NCI-H146 treated with DMSO at 0.1 percent for 48 hours (cell line): ENCODE data around the gene PRR5L.

ENCODE experiments used
- DNase-seq: peaks from one replicate; lab custom pipeline; 2025; ENCODE audit not compliant: unreplicated experiment; lab: John Stamatoyannopoulos, UW

PRR5L gene

DNA sequence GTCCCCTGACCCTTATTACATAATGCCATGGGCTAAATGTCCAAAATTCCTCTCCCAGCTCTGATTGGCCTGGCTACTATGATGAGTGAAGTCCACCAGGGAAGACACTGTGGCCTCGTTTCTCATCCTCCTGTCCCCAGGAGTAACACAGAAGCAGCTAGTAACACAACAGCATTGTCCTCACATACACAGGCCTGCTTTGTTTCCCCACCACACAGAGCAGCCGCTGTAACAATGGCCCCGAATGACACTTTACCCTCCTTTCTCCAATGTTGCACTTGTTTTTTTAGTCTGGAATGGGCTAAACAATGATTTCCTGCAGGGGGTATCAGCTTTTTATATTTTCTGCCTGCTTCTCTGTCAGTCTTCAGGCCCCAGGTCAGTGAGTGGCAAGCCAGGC is at the start of gene PRR5L:
Gene PRR5L, plus strand, starts transcription at position 363 of the 400 bp plus-strand sequence. CDS start 104,834 bp downstream, outside the sequence.
- no peak for DNase-seq

DNA sequence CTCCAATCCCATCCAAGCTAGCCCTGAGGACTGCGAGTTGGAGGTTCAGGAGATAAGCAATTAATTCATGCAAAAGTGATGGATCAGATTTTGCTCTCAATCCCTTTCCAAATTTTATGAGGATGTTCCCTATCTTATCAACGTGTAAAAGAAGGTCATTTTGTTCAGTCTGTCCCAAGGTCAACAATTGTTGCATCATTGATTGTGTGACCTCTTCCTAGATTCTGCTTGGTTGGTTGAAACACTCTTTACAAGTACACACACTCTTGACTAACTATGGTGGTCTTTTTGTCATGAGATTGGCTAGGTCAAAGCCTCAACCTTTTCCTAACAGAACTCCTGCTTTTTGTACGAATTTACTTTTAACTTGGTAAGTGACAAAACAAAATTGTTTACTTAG is 48.6 kb upstream of the PRR5L start:
- DNase-seq, result no peak

DNA sequence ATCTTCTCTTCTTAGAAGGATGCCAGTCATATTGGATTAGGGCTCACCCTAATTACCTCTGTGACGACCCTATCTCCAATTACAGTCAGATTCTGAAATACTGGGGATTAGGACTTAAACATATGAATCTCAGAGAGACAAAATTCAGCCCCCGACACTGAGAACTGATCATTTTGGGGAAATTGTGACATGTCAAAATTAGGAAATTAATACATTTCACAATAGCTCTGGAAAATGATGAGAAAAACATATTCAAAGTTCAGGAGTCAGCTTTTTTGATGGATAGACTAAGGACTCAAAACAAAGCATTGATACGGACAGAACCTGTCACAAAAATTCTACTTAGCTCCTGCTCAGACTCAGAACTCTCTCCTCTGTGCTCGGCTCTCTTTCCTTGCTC is 47.7 kb upstream of the PRR5L start:
- no peak for DNase-seq

DNA sequence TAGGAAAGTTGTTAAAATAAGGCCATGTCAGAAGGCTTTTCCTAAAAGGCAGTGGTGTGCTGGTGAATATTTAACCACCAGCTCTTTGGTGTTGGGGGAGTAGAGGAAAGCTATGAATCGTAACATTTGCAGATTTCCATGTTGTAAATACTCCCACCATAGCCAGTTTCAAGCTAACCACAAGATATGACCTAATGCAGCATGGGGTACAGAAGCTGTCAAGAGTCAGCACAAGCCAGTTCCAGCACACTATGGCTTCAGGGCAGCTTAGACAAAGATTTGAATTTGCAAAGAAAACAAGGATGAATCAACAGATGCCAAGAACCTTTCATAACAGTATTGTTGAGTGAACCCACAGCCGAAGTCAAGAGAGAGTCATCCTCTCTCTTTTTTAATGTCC is 46.8 kb upstream of the PRR5L start:
- no peak for DNase-seq

- DNase-seq, result no peak
Measured at GRCh38 chr11:36251823-36252222, 44.3 kb upstream of the PRR5L start.

GRCh38 chr11:36253238-36253637 is 42.9 kb upstream of the PRR5L start:
- DNase-seq, result no peak

DNA sequence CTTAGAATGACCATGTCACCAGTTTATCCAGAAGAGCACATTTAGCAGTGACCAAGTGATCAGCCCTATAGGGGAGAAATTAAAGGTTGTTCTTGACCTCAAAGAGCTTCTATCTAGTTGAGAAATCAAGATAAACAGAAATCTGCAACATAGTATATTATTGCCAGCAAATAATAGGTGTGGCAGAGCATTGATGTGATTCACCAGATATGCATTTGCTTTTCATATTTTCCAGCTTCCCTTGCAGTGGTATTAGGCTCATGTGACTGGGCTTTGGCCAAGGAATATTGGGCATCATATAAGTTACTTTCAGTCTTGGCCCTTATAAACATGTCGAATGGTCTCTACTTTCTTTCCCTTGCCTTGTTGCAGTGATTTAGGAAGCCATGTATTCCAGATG is 41.4 kb upstream of the PRR5L start:
- no peak for DNase-seq

DNA sequence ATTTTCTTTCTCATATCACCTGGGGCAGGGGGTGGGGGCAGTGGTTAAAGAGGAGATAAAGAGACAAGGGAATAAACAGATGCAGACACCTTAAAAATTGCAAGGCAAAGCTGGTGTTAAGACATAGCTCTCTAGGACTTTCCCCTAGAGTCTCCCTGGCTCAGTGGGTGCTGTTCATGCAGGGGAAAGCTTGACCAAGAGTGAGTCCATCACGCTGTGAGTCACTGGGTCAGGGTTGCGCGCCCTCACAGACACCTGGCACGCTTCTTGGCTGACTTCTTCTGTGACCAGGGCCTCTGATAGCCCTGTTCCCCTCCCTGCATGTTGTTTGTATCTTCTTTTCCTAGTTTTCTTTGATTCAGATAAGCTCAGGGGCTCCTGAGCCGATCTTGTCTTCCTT is 38.7 kb upstream of the PRR5L start:
- DNase-seq, result no peak

- DNase-seq, result peak; percentile 30
Measured at GRCh38 chr11:36258730-36259360, 37.2 kb upstream of the PRR5L start.

DNA sequence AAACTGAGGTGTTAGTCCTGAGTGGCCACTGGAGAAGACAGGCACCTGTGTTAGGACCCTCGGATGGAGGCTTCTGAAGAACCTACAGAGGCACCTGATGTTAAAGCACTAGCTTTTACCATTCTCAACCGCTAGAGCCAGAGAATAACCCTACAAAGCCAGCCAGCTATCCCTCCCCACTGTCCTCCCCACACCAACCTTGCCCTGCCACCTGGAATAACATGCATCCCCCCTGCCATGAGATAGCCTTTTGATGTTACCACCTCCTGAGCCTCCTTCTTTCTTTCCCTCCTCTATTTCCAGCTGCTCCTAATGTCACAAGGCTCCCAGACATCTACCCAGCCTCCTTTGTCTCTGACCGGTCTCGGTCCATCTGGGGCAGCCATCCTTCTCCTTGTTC is 35.0 kb upstream of the PRR5L start:
- peak; percentile 33 for DNase-seq

DNA sequence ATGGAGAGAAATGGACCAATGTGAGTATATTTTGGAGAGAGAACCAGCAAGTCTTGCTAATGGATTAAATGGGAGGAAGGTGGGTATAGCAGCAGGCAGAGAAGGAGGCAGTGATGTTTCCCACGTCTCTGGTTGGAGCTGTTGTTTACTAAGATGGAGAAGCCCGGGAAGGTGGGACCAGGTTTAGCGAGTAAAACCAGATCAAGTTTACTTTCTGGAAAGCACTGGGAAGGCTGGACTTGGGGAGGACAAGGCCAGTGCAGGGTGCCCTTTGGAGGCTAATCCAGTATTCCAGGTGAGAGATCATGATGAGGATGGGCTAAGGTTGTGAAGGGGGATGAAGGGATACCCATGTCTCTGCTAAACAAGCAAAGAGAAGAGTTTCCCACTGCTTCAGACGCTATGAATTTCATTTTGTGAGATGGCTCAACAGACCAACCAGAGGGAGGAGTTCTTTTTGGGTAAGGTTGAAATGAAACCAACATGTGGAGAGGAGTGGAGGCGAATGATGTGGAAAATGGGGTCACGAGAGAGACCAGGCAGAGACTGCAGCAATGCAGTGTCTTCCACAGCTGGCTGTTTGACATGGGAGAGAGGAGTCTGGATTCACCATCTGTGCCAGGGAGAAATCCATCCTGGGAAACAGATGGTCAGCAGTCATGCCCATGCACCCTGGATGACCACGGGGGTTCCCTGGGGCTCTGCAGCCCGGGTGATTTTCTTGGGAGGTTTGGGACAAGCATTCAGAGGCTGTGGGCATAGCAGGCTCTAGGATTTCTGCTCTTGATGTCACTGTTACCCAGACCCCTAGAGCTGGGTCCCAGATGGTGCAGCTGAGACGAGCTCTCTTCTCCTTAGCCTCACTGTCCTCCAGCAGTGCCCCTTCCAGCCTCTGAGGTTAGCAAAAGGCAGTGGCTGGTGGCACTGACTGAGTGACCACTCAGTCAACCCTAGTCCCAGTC is 31.8 kb upstream of the PRR5L start:
- no peak for DNase-seq

DNA sequence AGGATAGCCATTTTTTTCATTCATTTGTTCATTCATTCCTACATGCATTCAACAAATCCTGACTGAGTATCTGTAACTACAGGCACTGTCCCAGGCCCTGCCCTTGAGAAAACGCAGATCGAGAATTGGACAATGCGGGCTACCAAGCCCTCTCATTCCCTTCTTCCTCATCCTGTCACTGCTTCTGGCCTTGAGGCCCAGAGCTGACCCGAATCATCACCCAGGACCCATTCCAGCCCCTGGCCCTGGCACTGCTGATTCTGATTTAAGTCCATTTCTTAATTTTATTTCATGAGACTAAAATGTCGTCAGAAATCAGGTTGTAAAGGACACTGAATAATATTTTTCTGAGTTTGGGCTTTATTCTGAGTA is 31.1 kb upstream of the PRR5L start:
- no peak for DNase-seq

GRCh38 chr11:36265793-36266628 is 30.1 kb upstream of the PRR5L start:
- DNase-seq, result peak; percentile 40

DNA sequence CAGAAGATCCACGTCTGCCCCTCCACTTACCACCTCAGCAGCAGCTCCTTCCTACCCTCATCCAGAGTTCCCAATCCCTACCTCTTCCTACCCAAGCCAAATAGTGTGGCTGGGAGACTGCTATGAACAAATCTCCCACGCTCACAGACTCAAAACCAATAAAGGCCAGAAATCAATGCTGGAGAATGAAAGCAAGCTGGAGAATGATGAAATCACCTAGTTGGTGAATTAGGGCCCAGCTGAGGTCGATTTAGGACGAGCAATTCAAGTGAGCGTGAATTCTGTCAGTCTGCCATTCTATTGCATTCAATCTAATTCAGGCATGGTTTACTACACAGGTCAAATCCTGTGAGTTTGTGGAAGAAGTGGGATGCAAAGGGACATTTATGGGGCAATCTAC is 29.3 kb upstream of the PRR5L start:
- DNase-seq, result no peak

- DNase-seq, result no peak
Measured at GRCh38 chr11:36268337-36268985, 27.6 kb upstream of the PRR5L start.

GRCh38 chr11:36270701-36271100 is 25.4 kb upstream of the PRR5L start:
- no peak for DNase-seq

DNA sequence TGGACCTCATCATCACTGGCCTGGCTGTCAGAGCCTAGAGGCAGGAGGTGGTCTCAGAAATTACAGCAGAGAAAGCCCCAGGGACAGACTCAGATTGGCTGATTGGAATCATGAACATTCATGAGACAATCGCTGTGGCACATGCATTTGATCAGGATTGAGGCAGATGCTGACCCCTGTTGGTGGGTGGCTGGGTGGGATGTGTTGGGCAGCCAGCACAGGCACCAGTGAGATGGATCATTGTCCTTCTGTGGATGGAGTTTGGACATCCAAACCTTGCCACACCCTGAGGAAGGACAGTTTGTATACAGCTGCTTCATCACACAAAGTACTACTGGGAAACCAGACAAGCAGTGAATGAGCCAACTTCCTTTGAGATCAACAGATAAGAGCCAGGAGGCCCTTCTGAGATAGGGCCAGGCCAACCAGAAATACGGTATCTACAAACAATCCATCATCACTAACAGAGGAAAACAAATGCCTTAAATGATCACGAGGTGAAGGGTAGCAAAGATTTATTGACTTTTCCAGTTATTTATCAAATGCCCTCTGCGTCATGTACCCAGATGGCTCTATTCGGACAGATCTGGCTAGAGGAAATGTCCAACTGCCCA is 24.2 kb upstream of the PRR5L start:
- no peak for DNase-seq

DNA sequence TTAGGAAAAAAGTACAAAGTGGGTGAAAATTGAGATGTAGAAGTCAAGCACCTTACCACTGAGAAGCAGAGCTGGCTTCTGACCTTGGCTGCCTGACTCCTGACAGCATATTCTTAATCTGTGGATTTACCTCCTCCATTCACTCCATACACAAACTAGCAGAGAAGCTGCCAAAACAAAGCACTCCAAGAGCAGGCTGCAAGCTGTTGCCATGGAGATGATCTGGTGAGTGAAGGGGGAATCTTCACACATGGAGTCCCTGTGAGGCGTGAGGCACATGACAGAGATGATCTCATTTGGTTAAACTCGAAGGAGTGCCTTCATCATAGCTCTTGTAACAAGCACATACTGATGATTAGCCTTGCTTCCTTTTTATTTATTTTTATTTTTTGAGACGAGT is 23.0 kb upstream of the PRR5L start:
- no peak for DNase-seq

DNA sequence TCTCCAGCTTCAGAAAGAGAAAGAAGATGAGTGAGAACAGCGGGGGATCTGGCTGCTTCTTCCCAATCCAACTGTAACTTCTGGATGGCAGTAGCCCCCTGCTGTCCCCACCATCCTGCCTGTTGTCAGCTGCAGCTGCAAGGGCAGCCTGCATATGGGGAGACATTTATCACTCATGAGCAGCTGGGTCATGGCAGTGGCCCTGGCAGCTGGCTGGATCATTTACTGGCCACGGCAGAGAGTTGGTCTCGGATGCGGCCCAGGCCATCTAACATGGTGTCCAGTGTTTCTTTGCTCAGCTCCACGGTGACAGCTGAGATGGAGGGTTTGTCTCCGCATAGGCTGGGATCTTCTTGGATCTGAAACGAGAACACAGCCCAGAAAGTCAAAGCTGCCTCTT is 21.7 kb upstream of the PRR5L start:
- no peak for DNase-seq

DNA sequence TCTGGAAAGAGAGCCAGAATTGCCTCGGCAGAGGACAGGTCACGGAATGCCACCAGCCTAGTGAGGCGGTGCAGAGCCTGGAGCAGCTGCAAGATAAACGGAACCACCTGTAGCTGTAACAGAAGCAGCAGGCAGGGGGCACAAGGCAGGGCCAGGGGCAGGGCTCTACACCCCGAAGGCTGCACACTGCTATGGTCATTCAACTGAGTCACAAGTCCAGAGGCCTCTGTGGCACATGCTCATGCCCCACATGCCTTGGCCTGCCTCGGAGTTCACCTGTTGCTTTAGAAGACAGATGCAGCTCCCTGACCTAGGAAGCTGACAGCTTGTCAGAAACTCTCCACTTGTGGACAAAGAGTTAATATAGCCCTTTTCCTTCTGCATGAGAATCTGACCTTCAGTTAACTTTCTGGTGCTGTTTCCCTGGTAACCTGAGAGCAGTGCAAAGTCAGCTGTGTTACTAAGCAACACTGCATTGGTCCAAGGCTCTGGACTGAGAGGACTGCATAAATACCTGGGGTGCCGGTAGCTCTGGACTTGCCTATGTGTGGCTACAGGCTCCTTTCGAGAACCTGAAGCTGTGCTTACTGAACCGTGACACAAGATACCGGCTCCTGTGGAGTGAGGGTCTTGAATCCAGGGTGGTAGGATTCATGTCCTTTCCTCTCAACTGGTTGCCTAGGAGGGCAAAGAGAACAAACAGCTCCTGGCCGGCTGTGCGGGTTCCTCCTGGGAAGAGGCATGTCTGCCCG is 17.4 kb upstream of the PRR5L start:
- DNase-seq, result no peak
